Neural cell (in vitro differentiated cells): ENCODE measurements around the gene PRSS38. TPM values are rescaled to one million over a fixed set of nuclear protein-coding genes. Genes with fewer than 3 reads are reported as not detected.

Experiments
- H2AFZ ChIP-seq: fragments of 200-600, 300-800 bp; sonication (generic), shearing (Covaris generic); 2 replicates; pipeline ENCODE4 v1.6.0; 2014; ENCODE audit warnings: low read depth, mild to moderate bottlenecking, antibody characterized with exemption, low read length, moderate library complexity
- H3F3A ChIP-seq: fragments of 200-600 bp; shearing (Covaris generic); 2 replicates; pipeline ENCODE4 v1.6.1; 2016; ENCODE audit warnings: mild to moderate bottlenecking, moderate library complexity, mixed read lengths, antibody characterized with exemption, low read length; ENCODE audit not compliant: insufficient read depth, poor library complexity, severe bottlenecking
- H3K27ac ChIP-seq: fragments of 200-600, 300-800 bp; sonication (generic), shearing (Covaris generic); 2 replicates; pipeline ENCODE4 v1.5.1; 2014; ENCODE audit warnings: mild to moderate bottlenecking, low read length, moderate library complexity
- H3K27me3 ChIP-seq: fragments of 300-800, 200-600 bp; sonication (generic), shearing (Covaris generic); 2 replicates; pipeline ENCODE4 v1.6.0; 2014; ENCODE audit warnings: mild to moderate bottlenecking, low read depth, low read length, moderate library complexity; ENCODE audit not compliant: insufficient read depth
- H3K36me3 ChIP-seq: fragments of 300-800, 200-600 bp; sonication (generic), shearing (Covaris generic); 2 replicates; pipeline ENCODE4 v1.5.1; 2014; ENCODE audit warnings: mild to moderate bottlenecking, antibody characterized with exemption, low read length, moderate library complexity; ENCODE audit not compliant: insufficient read depth
- H3K4me2 ChIP-seq: fragments of 300-800, 200-600 bp; sonication (generic), shearing (Covaris generic); 2 replicates; pipeline ENCODE4 v1.6.0; 2014; ENCODE audit warnings: mild to moderate bottlenecking, low read length
- H3K4me3 ChIP-seq: fragments of 300-800, 200-600 bp; sonication (generic), shearing (Covaris generic); 2 replicates; pipeline ENCODE4 v1.5.1; 2014; ENCODE audit warnings: mild to moderate bottlenecking, low read length, moderate library complexity
- H3K79me2 ChIP-seq: fragments of 200-600 bp; shearing (Covaris generic); replicated peaks from 2 replicates; pipeline ENCODE4 v1.6.0; 2014; ENCODE audit warnings: mild to moderate bottlenecking, low read length, moderate library complexity; ENCODE audit not compliant: insufficient read depth
- H3K9ac ChIP-seq: fragments of 300-800, 200-600 bp; sonication (generic), shearing (Covaris generic); 2 replicates; pipeline ENCODE4 v1.6.1; 2016; ENCODE audit warnings: mild to moderate bottlenecking, low read length, mixed read lengths
- H3K9me2 ChIP-seq: fragments of 200-600 bp; shearing (Covaris generic); 2 replicates; pipeline ENCODE4 v1.6.1; 2016; ENCODE audit warnings: mild to moderate bottlenecking, low read length, mixed read lengths; ENCODE audit not compliant: insufficient read depth
- H3K9me3 ChIP-seq: fragments of 200-600, 300-800 bp; sonication (generic), shearing (Covaris generic); 2 replicates; pipeline ENCODE4 v1.6.1; 2016; ENCODE audit warnings: mild to moderate bottlenecking, mixed run types, low read length, moderate library complexity, mixed read lengths
- H4K20me1 ChIP-seq: fragments of 200-600 bp; shearing (Covaris generic); 2 replicates; pipeline ENCODE4 v1.6.1; 2016; ENCODE audit warnings: mild to moderate bottlenecking, mixed run types; ENCODE audit not compliant: insufficient read depth
- EP300 ChIP-seq: fragments of 450-650 bp; conservative IDR thresholded peaks from 2 replicates; pipeline ENCODE4 v1.6.1; 2014; ENCODE audit warnings: antibody characterized with exemption, mild to moderate bottlenecking, moderate library complexity; ENCODE audit not compliant: poor library complexity, severe bottlenecking
- EZH2 ChIP-seq: fragments of 200-600, 300-800 bp; shearing (Covaris generic), sonication (generic); IDR thresholded peaks from 2 replicates; pipeline ENCODE4 v1.6.1; 2014; ENCODE audit warnings: antibody characterized with exemption, low read length, borderline replicate concordance, mild to moderate bottlenecking; ENCODE audit not compliant: insufficient read depth, poor library complexity, severe bottlenecking
- MXI1 ChIP-seq: fragments of 450-650 bp; conservative IDR thresholded peaks from 2 replicates; pipeline ENCODE4 v1.6.1; 2014; ENCODE audit warnings: antibody characterized with exemption, mild to moderate bottlenecking; ENCODE audit not compliant: poor library complexity, severe bottlenecking
- POLR2AphosphoS5 ChIP-seq: IDR thresholded peaks from 2 replicates; pipeline ENCODE4 v1.6.1; 2012
- RAD21 ChIP-seq: fragments of 450-650 bp; conservative IDR thresholded peaks from 2 replicates; pipeline ENCODE4 v1.6.1; 2014; ENCODE audit warnings: antibody characterized with exemption, mild to moderate bottlenecking, moderate library complexity
- SMC3 ChIP-seq: fragments of 450-650 bp; conservative IDR thresholded peaks from 2 replicates; pipeline ENCODE4 v1.6.1; 2014; ENCODE audit warnings: antibody characterized with exemption, mild to moderate bottlenecking, moderate library complexity; ENCODE audit not compliant: poor library complexity
- TAF1 ChIP-seq: IDR thresholded peaks from 2 replicates; pipeline ENCODE4 v1.6.1; 2012; ENCODE audit warnings: low read depth
- polyA plus RNA-seq: library from polyadenylated mRNA; depleted of rRNA; stranded (reverse); fragments of >200 nt; gene quantifications from 2 replicates; pipeline ENCODE4 v1.2.3, GENCODE V29; 2014
- TF ChIP-seq, protein P1 (sequence below): IDR thresholded peaks from 2 replicates; pipeline ENCODE4 v1.6.1; 2012; ENCODE audit warnings: borderline replicate concordance
- TF ChIP-seq, protein P2 (sequence below): fragments of 450-650 bp; IDR thresholded peaks from 2 replicates; pipeline ENCODE4 v1.5.1; 2014; ENCODE audit warnings: antibody characterized with exemption, mild to moderate bottlenecking, moderate library complexity; ENCODE audit not compliant: poor library complexity, severe bottlenecking

The PRSS38 gene
- polyA plus RNA-seq, 1 donor from 2014 or later, result not detected

DNA sequence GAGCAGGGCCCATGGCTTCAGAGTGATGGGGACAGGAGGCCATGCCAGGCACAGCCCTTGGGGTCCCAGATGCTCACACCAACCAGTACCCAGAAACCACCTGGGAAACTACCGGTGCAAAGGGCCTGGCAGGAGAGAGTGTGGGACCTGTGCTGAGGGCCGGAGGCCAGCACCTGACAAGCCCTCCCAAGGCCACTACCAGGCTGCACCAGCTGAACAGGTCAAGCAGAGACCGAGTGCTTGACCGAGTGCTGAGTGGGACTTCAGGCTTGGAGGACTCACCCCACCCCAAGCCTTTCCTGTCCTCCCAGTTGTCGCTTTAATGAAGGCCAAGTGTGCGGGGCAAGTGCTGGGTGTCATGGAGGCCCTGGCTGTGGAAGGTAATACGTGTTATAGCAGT lies 43.7 kb upstream of the PRSS38 start:
- Histone ChIP-seq H3K27me3 (no peaks in the 10 kb centered on the region), H3K9ac (no peak overlapping the region), H2AFZ (no peak overlapping the region), H3K79me2 (no peaks in the 10 kb centered on the region), H3K9me3 (no peaks in the 10 kb centered on the region), H4K20me1 (no peaks in the 10 kb centered on the region), H3K27ac (no peak overlapping the region), H3K4me2 (no peak overlapping the region), H3K36me3 (peaks cover 8% of the 10 kb centered on the region), H3F3A (no peaks in the 10 kb centered on the region), H3K4me3 (no peak overlapping the region), H3K9me2 (no peaks in the 10 kb centered on the region)
- no peak for TF ChIP-seq EP300
- TF ChIP-seq MXI1, result no peak
- TF ChIP-seq POLR2AphosphoS5, result no peak
- TF ChIP-seq RAD21, result no peak
- no peak for TF ChIP-seq EZH2
- TF ChIP-seq, protein P1, sequence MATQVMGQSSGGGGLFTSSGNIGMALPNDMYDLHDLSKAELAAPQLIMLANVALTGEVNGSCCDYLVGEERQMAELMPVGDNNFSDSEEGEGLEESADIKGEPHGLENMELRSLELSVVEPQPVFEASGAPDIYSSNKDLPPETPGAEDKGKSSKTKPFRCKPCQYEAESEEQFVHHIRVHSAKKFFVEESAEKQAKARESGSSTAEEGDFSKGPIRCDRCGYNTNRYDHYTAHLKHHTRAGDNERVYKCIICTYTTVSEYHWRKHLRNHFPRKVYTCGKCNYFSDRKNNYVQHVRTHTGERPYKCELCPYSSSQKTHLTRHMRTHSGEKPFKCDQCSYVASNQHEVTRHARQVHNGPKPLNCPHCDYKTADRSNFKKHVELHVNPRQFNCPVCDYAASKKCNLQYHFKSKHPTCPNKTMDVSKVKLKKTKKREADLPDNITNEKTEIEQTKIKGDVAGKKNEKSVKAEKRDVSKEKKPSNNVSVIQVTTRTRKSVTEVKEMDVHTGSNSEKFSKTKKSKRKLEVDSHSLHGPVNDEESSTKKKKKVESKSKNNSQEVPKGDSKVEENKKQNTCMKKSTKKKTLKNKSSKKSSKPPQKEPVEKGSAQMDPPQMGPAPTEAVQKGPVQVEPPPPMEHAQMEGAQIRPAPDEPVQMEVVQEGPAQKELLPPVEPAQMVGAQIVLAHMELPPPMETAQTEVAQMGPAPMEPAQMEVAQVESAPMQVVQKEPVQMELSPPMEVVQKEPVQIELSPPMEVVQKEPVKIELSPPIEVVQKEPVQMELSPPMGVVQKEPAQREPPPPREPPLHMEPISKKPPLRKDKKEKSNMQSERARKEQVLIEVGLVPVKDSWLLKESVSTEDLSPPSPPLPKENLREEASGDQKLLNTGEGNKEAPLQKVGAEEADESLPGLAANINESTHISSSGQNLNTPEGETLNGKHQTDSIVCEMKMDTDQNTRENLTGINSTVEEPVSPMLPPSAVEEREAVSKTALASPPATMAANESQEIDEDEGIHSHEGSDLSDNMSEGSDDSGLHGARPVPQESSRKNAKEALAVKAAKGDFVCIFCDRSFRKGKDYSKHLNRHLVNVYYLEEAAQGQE, result no peak
- TF ChIP-seq, protein P2, sequence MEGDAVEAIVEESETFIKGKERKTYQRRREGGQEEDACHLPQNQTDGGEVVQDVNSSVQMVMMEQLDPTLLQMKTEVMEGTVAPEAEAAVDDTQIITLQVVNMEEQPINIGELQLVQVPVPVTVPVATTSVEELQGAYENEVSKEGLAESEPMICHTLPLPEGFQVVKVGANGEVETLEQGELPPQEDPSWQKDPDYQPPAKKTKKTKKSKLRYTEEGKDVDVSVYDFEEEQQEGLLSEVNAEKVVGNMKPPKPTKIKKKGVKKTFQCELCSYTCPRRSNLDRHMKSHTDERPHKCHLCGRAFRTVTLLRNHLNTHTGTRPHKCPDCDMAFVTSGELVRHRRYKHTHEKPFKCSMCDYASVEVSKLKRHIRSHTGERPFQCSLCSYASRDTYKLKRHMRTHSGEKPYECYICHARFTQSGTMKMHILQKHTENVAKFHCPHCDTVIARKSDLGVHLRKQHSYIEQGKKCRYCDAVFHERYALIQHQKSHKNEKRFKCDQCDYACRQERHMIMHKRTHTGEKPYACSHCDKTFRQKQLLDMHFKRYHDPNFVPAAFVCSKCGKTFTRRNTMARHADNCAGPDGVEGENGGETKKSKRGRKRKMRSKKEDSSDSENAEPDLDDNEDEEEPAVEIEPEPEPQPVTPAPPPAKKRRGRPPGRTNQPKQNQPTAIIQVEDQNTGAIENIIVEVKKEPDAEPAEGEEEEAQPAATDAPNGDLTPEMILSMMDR, result no peak
- TF ChIP-seq SMC3, result no peak
- TF ChIP-seq TAF1, result no peak

DNA sequence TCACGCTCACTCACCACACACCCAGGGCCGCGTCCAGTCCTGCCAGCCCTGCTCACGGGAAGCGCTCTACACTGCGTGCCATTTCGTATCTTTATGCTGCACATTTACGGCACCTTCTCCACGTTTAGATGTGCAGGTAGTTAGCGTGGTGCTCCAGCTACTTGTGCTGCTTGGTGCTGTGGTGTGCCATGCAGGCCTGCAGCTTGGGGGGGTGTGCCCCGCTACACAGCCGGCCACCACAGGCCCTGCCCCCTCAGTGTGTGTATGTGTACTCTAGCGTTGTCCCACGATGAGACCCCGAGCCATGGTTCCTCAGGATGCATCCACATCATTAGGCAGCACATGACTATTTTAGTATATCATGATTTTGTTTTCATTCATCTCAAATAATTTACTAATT lies 41.9 kb upstream of the PRSS38 start:
- H2AFZ ChIP-seq, result no peak overlapping the region

More for the DNA sequence above, 41.9 kb upstream of the PRSS38 start:
- Histone ChIP-seq H4K20me1 (no peaks in the 10 kb centered on the region), H3K4me3 (no peak overlapping the region), H3K9me2 (no peaks in the 10 kb centered on the region), H3F3A (no peaks in the 10 kb centered on the region), H3K9ac (no peak overlapping the region), H3K4me2 (no peak overlapping the region), H3K27me3 (no peaks in the 10 kb centered on the region), H3K27ac (no peak overlapping the region), H3K79me2 (no peaks in the 10 kb centered on the region), H3K36me3 (no peaks in the 10 kb centered on the region), H3K9me3 (no peaks in the 10 kb centered on the region)
- TF ChIP-seq POLR2AphosphoS5 (no peak), SMC3 (no peak), MXI1 (no peak), RAD21 (no peak), EP300 (no peak), EZH2 (no peak), TAF1 (no peak)
- TF ChIP-seq, protein P1, result no peak
- TF ChIP-seq, protein P2, result no peak
